Stomach (tissue), 9 donors: Measurements from ENCODE around the gene FBXL22. TPM values are rescaled to one million over a fixed set of nuclear protein-coding genes. Genes with fewer than 3 reads are reported as not detected.

Source experiments
- DNase-seq, 2 donors: peaks; one replicate each; pipeline versions ENCODE4 v3.0.0 to v3.0.0-alpha.2; 2013 to 2019
- H3K27ac ChIP-seq, 5 donors: fragments of 200-600 bp in 4 of 5; sonication (generic) in 4 of 5; one replicate each; pipeline ENCODE4 v1.5.1; 2013 to 2019; ENCODE audit warnings: mild to moderate bottlenecking in 1 of 5, moderate library complexity in 1 of 5
- H3K27me3 ChIP-seq, 3 donors: fragments of 200-600 bp; sonication (generic); one replicate each; pipeline ENCODE4 v1.5.1; 2017 to 2019; ENCODE audit warnings: mixed run types in 1 of 3
- H3K36me3 ChIP-seq, 4 donors: fragments of 200-600 bp; sonication (generic); 1 replicate in 3 of 4; 2 replicates in 1 of 4; pipeline ENCODE4 v1.5.1; 2016 to 2019
- H3K4me1 ChIP-seq, 4 donors: fragments of 200-600 bp; sonication (generic); one replicate each; pipeline ENCODE4 v1.5.1; 2016 to 2019
- H3K4me3 ChIP-seq, 4 donors: fragments of 200-600 bp; sonication (generic) in 3 of 4; one replicate each; pipeline ENCODE4 v1.5.1; 2016 to 2019; ENCODE audit warnings: mild to moderate bottlenecking in 1 of 4
- H3K9me3 ChIP-seq, 4 donors: fragments of 200-600 bp; sonication (generic); one replicate each; pipeline ENCODE4 v1.5.1; 2016 to 2019
- CTCF ChIP-seq, 7 experiments: fragments of 450-650 bp in 4 of 7; fragments of 200-600 bp in 3 of 7; sonication (generic) in 3 of 7; IDR thresholded peaks; one replicate each; pipeline ENCODE4 v1.5.1; 2016 to 2019; ENCODE audit warnings: antibody characterized with exemption in 7 of 7, control low read depth in 2 of 7, mild to moderate bottlenecking in 1 of 7
- EP300 ChIP-seq: sonication (generic); formaldehyde crosslinking; IDR thresholded peaks from one replicate; pipeline ENCODE4 v1.6.1; 2017; ENCODE audit warnings: antibody characterized with exemption
- POLR2A ChIP-seq, 4 donors: fragments of 450-650 bp; IDR thresholded peaks; one replicate each; pipeline ENCODE4 v1.6.1; 2016; ENCODE audit warnings: antibody characterized with exemption in 4 of 4, control low read depth in 2 of 4, mild to moderate bottlenecking in 1 of 4, moderate library complexity in 1 of 4
- POLR2AphosphoS5 ChIP-seq, 3 donors: sonication (generic); formaldehyde crosslinking; IDR thresholded peaks; one replicate each; pipeline ENCODE4 v1.6.1; 2016; ENCODE audit warnings: antibody characterized with exemption in 3 of 3
- WGBS, 5 donors: extraction: QIAGEN DNeasy Blood & Tissue Kit in 3 of 5; methylation state at CpG; one replicate each; pipeline versions ENCODE4 v1.1.5 to v1.1.7; 2013 to 2018; 5-methylcytosine and 5-hydroxymethylcytosine counted together
- intact Hi-C: fragments of 100-400 bp; cut with DNase I; formaldehyde crosslinking; loops from one replicate; pipeline ENCODE4 v1.15.1; 2023; ENCODE audit warnings: low total_unique reads
- polyA plus RNA-seq, 3 donors: library from polyadenylated mRNA; stranded (reverse); fragments of 200-250 nt; gene quantifications; one replicate each; pipeline ENCODE4 v1.2.3, GENCODE V29; 2013
- total RNA-seq, 5 donors: library from RNA; depleted of rRNA; stranded (reverse); fragments of >200 nt; gene quantifications; one replicate each; pipeline versions ENCODE4 v1.1.0 to v1.2.3, GENCODE V29; 2014 to 2016
- donor health status: healthy with polysubstance abuse.
- donor health status: Bipolar disorder and iron deficiency.
- donor health status: healthy.

Gene FBXL22
- total and polyA plus RNA-seq, 8 donors: 1.5 to 34.4 (median 7.7) TPM; not detected in 1

GRCh38 chr15:63595065-63595464 lies 2.1 kb upstream of the FBXL22 start:
- no peaks in the 10 kb centered on the region for H3K9me3 ChIP-seq
- TF ChIP-seq POLR2AphosphoS5 (IDR thresholded peaks at IDR 0.05) (no peak), CTCF (IDR thresholded peaks at IDR 0.05) (no peak), POLR2A (IDR thresholded peaks at IDR 0.05) (no peak), EP300 (no peak)
- DNase-seq: no peak
- no peak overlapping the region for H3K4me3 ChIP-seq
- intact Hi-C loops: loop anchor here (10.0 kb wide), 1 partner anchor 100 kb away; no protein-coding TSS in a partner anchor
- 53 to 74% (median 58%) methylated on average over 3 of the region's 3 CpGs for WGBS, 5 donors
- H3K4me1 ChIP-seq: peaks cover 23 to 57% (median 42%) of the 10 kb centered on the region in 4 donors
- H3K36me3 ChIP-seq: peaks cover 26 to 51% (median 46%) of the 10 kb centered on the region in 4 donors
- peak overlapping the region in 4 of 5 donors; percentile 87 to 95 (median 93) for H3K27ac ChIP-seq
- H3K27me3 ChIP-seq: no peaks in the 10 kb centered on the region

GRCh38 chr15:63595688-63596087 lies 1.5 kb upstream of the FBXL22 start:
- H3K4me3 ChIP-seq: no peak overlapping the region
- TF ChIP-seq CTCF (IDR thresholded peaks at IDR 0.05) (no peak), POLR2A (IDR thresholded peaks at IDR 0.05) (no peak), POLR2AphosphoS5 (IDR thresholded peaks at IDR 0.05) (no peak), EP300 (no peak)
- peak overlapping the region in 4 of 5 donors; percentile 87 to 95 (median 93) for H3K27ac ChIP-seq
- H3K27me3 ChIP-seq: no peaks in the 10 kb centered on the region
- intact Hi-C loops: loop anchor here (10.0 kb wide), 1 partner anchor 101 kb away; no protein-coding TSS in a partner anchor
- H3K36me3 ChIP-seq: peaks cover 26 to 45% (median 40%) of the 10 kb centered on the region in 4 donors
- H3K9me3 ChIP-seq: no peaks in the 10 kb centered on the region
- no peak for DNase-seq
- WGBS, 5 donors: 78 to 95% (median 82%) methylated on average over 1 of the region's 1 CpG
- peaks cover 24 to 62% (median 47%) of the 10 kb centered on the region in 4 donors for H3K4me1 ChIP-seq

GRCh38 chr15:63596676-63597037 lies 530 bp upstream of the FBXL22 start:
- H3K27ac ChIP-seq: peak overlapping the region in 4 of 5 donors; percentile 87 to 95 (median 93)
- intact Hi-C loops: loop anchor here (10.0 kb wide), 1 partner anchor 102 kb away; no protein-coding TSS in a partner anchor
- H3K27me3 ChIP-seq: no peaks in the 10 kb centered on the region
- TF ChIP-seq POLR2AphosphoS5 (IDR thresholded peaks at IDR 0.05) (no peak), EP300 (peak; percentile 35), CTCF (IDR thresholded peaks at IDR 0.05) (no peak), POLR2A (IDR thresholded peaks at IDR 0.05) (no peak)
- H3K4me1 ChIP-seq: peaks cover 27 to 69% (median 53%) of the 10 kb centered on the region in 4 donors
- no peak for DNase-seq
- WGBS, 5 donors: 38 to 75% (median 66%) methylated on average over 2 of the region's 2 CpGs
- peaks cover 18 to 35% (median 30%) of the 10 kb centered on the region in 4 donors for H3K36me3 ChIP-seq
- peak overlapping the region in 2 of 4 donors; percentile 69 to 83 for H3K4me3 ChIP-seq
- H3K9me3 ChIP-seq: no peaks in the 10 kb centered on the region

- H3K9me3 ChIP-seq: no peaks in the 10 kb centered on the region
- no peak for TF ChIP-seq EP300
- TF ChIP-seq CTCF (IDR thresholded peaks at IDR 0.05): no peak
- no peak for TF ChIP-seq POLR2A (IDR thresholded peaks at IDR 0.05)
- TF ChIP-seq POLR2AphosphoS5 (IDR thresholded peaks at IDR 0.05): no peak
- WGBS, 5 donors: 59 to 89% (median 85%) methylated on average over 3 to 6 of the region's 6 CpGs
- H3K4me1 ChIP-seq: peaks cover 32 to 81% (median 58%) of the 10 kb centered on the region in 4 donors
- intact Hi-C loops: loop anchor here (10.0 kb wide), 1 partner anchor 103 kb away; no protein-coding TSS in a partner anchor
- H3K27me3 ChIP-seq: no peaks in the 10 kb centered on the region
- peak overlapping the region; percentile 71 to 95 (median 92) for H3K27ac ChIP-seq
- H3K4me3 ChIP-seq: peak overlapping the region; percentile 15 to 83 (median 68)
- peak in 1 of 2 donors; percentile 33 for DNase-seq
- H3K36me3 ChIP-seq: peaks cover 14 to 24% (median 18%) of the 10 kb centered on the region in 4 donors
Observed at GRCh38 chr15:63597821-63598220, 634 bp downstream of the FBXL22 start.
